Measurements from ENCODE around the gene SMAD7.
A peak's percentile ranks its signal among the peaks of the same experiment; 100 is the strongest.

Gene SMAD7, protein sequence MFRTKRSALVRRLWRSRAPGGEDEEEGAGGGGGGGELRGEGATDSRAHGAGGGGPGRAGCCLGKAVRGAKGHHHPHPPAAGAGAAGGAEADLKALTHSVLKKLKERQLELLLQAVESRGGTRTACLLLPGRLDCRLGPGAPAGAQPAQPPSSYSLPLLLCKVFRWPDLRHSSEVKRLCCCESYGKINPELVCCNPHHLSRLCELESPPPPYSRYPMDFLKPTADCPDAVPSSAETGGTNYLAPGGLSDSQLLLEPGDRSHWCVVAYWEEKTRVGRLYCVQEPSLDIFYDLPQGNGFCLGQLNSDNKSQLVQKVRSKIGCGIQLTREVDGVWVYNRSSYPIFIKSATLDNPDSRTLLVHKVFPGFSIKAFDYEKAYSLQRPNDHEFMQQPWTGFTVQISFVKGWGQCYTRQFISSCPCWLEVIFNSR

DNA sequence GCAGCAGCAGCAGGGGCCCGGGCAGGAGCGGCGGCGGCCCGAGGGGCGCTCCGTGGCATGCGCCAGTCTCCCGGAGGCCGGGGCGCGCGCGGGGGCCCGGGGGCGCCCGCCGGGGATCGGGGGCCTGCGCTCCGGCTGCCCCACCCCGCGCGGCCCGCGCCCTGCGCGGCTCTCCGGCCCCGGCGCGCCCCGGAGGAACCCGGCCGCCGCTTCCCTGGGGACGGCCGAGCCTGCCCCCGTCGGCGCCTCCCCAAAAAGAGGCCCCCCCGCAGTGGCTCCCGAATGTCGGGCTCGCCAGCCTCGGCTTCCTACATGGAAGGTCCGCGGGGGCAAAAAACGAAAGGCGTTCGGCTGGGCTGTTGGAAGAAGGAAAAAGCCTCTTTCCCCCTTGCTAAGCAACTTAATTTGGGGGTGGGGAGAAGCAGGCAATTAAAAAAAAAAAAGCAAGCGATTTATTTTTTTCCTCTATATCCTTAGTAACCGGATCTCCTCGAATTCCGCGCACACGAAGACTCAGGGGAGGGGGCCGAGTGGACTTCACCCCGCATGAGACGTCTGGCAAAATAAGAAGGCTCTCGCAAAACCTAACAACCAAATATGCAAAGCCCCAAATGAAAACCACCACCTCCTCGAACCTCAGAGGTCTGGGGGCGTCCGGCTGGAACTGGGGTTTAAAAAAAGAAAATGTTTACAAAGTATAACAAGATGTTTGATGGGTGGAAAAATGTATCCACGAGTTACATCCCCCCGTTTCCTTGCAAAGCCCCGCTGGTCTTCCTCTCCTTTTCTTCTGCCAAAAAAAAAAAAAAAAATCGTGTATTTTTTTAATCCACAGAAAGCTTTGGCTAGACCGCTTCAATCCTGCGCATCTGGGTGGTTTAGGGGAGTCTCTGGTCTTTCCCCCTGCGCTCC is at the start of gene SMAD7:
SMAD7 (minus strand) TSS at position 430 of the 912 bp plus-strand sequence. CDS start 541 bp downstream, outside the sequence.
- DNase-seq (ENCODE audit: low spot score) (no peak), FAIRE-seq (no peak)

DNA sequence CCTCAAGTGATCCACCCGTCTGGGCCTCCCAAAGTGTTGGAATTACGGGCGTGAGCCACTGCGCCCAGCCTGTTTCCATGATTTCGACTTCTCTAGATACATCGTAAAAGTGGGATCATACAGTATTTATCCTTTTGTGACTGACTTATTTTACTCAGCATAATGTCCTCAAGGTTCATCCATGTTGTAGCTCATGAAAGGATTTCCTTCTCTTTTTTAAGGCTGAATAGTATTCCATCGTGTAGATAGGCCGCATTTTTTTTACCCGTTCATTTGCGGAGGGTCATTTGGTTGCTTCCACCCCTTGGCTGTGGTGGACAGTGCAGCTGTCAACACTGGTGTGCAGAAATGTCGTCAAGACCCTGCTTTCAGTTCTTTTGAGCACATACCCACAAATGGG is 48.8 kb upstream of the SMAD7 start:
- DNase-seq (ENCODE audit: low spot score) (no peak), FAIRE-seq (no peak)

DNA sequence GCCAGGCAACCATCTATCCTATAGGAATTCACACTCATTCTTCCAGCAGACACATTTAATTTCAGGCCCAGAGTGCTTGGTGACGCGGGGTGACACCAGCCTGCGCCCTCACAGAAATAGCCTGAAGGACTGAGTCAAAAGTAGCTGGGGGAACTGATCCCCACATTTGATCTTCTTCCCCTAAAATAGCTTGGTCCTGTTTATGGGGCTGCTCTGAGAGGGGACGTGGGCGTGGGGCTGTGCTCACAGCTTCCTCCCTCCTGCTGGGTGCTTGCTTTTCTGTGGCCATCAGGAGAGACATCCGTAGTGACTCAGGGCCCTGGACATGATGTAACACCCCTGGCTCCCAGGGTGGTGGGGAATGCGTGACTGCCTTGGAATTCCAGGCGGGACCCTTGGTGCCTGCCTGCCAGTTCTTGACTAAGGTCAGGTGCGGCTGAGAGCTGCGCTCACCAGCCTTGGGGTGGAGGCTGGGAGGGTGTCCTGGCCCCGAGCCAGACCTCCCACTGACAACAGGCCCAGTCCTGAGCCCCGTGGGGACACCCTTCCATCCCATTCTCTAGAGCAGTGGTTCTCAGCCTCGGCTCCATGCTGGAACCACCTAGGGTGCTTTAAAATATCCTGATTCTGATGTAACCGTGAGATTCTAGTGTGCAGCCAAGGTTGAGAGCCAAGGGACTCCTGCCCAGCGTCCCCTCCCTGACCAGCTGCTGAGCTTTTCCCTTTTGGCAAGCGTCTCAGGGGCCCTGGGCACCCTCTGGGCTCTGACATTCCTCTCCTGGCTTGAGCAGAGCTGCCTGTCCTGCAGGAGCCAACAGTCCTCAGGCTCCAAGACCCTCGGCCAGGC is 47.4 kb upstream of the SMAD7 start:
- DNase-seq (ENCODE audit: low spot score) (peak; percentile 99), FAIRE-seq (peak; percentile 92)

DNA sequence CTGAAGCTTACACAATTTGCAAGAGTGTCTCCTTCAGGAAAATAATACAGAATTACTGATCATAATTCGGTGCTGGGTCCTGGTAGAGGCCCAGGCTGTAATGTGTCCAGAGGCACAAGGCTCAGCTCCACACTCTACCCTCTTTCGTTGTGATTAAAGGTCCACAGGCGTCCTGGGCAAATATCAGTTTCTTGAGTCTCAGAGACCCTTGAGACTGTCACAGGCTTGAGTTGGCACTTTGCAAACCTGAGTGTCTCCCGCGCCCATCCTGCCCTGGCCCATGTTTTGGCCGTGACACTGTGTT is 46.9 kb upstream of the SMAD7 start:
- FAIRE-seq, result no peak
- peak; percentile 93 for DNase-seq (ENCODE audit: low spot score)

DNA sequence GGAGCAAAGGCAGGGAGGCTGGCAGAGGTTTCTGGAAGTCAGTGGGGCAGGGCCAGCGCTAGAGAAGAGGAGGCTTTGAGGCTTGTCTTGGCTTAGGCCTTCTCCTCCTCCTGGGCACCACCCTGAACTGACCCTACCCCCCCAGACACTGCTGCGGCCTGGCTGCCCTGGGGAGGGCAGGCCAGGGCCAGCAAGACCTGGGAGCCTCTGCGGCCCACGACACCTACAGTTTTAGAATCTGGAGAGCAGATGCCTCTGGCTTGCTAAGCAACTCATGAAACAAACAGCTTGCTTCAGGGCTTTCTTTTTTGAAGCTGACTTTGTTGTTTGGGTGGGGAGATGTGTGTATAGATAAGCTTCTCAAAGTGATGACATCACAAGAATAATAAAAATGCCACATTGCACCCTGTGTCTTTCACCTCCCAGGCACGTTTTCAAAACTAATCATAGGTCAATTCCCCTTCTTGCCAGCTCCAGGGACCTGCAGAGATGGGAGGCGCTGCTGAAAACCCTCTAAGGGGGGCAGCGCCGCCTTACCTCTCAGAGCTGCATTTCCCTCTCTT is 46.2 kb upstream of the SMAD7 start:
- DNase-seq (ENCODE audit: low spot score), result peak; percentile 92
- no peak for FAIRE-seq

DNA sequence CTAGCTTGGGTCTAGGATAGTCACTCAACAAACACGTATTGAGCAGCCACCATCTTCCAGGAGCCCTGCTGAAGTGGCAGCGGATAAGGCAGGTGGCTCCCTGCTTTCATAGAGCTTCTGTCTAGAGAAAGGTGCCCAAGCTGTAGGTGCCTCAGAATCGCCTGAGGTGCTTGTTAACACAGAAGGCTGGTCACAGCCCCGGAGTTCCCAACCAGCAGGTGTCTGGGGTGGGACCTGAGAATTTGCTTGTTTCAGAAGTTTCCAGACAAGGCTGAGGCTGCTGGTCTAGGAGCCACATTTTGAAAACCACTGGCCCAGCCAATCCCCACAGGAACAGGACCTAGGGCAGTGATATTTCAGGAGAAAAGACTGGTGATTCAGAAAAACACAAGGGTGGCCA is 45.3 kb upstream of the SMAD7 start:
- DNase-seq (ENCODE audit: low spot score), result no peak
- FAIRE-seq, result no peak

DNA sequence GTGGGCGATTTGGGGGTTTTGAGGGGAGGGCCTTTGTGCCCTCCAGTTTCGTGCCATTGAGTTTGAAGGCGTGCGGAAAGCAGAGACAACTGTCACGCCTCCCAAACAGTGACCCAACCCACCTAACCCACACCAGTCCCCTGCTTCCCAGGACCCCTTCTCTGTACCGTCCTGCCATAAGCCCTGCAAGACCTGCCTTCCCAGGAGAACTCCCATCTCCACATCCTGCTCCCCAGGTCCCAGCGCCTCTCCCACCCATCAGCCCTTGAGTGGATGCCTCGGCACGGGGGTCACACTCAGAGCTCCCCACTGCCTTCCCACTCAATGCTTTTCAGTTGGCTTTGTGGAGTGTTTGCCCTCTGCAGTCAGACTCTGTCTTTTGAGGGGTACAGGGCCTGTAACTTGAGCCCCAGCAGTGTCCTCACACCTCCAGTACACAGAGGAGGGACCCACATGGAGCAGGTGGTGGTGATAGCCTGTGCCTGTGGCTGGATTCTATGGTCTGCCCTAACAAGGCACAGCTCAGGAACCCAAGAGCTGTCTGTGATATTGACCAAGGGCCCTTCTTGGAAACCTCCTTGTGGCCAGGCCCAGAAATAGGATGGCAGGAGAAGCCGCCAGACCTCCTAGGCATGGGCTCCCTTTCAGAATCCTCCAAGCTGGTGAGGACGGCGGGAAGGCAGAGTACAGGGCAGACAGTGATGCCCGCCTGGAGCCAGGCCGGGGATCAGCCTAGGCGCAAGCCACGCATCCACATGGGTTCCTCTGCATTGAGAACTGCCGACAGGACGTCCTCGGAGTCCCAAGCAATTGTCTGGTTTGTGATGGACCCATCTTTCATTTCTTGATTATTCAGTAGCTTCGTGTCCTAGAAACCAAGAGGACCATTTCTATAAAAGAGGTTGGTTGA is 44.4 kb upstream of the SMAD7 start:
- DNase-seq (ENCODE audit: low spot score), result no peak
- no peak for FAIRE-seq

DNA sequence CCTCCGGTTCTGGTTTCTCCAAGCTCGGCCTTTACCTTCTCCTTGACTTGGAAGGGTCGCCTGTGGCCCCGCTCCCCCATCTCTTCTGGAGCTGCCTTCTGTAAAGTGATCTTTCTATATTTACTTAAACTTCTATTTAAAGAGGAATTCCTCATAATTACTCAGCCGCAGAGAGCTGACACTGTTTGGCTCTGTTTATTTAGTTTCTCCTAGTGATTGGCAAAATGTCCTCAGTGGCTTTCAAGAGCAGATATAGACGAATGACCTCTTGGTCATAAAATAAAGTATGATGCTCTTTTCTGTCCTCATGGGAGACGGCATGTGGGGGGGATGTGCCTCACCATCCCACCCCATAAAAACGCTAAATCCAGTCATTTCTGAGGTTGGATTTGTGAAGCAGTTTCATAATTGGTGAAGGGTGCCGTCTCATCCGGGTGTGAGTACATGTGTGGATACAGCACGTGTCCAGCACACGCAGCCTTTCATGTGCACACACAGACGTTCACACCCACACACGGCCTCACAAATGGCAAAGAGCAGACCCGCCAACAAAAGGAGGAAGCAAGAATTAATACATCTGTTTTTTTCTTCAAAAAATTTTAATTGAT is 43.4 kb upstream of the SMAD7 start:
- DNase-seq (ENCODE audit: low spot score) (peak; percentile 88), FAIRE-seq (peak; percentile 65)

DNA sequence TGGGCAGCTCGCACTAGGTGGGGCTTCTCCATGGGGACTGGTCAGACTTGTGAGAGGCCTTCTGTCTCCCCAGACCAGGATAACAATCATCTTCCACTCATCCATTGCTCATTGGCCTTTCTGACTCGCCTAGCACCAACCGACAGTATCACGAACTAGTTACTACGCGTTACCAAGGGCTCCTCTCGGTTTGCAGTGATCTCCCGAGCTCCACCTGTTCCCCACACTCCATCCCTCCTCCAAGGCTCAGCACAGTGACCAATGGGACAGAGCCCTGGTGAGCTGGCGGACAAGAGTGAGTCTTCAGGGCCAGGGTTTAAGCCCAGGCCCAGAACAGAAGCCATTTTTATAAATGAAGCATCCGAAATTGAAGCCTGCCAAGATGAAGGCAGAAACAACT is 42.8 kb upstream of the SMAD7 start:
- DNase-seq (ENCODE audit: low spot score), result peak; percentile 71
- FAIRE-seq, result no peak

DNA sequence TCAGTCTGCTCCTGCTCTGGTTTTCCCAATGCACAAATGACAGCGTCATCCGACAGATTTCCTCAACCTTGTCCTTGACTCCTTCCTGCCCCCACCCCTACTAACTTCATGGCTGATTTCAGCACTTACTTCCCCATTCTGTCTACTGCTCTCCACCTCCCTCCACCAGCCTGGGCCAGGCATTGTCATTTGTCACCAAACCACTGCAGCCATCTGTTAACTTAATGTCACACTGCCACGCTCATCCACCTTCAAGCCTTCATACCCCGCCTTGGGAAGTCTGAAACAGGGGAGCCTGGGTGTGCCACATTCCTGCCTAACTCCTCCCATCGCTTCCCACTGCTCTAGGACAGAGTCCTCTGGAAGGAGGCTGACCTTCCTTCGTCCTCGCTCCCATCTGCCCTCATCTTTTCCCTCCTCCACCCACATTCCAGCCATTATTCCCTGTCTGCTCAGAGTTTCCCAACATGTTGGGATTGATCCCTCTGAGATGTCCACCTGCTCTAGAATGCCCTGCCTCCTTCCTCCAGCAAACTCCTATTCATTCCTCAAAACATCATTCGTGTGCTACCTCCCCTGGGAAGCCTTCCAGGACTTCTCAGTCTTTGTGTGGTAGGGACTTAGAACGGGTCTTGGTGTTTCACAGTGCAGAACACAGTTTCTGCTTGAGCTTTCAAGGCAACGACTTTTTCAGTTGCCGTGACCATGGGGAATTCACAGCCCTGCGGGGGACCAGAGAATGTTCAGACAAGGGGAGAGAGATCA is 42.2 kb upstream of the SMAD7 start:
- DNase-seq (ENCODE audit: low spot score) (no peak), FAIRE-seq (no peak)

DNA sequence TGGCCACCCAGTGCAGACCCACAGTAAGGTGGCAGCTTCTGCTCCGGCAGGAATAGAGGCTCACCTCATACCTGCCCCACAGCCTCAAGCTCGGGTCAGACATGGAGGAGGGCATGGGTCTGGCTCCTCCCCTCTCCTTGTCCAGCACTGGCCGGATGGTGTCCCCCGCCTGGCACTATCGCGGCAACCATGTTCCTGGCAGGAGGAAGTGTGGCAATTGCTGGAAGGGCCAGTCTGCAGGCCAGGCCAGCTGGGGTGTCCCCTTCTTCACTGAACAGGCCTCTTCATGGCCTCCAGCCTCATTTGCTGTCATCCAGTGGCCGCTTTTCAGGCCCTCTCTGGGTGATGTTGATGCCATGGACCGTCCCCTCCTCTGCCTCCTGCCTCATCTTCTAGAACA is 41.4 kb upstream of the SMAD7 start:
- no peak for FAIRE-seq

DNA sequence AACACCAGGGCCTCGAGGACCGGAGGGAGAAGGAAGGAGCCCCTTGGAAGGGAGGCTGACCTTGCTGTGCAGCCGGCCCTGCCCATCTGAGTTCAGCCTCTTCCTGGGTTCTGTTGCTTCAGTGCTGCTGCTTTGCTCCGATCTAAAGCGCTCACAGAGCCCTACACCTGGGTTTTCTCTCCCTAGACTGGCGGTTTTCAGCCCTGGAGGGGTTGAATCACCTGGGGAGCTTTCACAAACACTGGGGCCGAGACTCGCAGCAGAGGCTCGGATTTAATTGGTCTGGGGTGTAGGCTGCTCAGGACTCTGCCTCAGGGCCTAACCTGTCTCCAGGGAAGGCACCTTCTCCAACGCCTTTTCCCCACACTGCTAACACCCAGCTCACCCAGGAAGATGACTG is 40.9 kb upstream of the SMAD7 start:
- no peak for FAIRE-seq
- no peak for DNase-seq (ENCODE audit: low spot score)

More for the DNA sequence above, 41.4 kb upstream of the SMAD7 start:
- no peak for DNase-seq (ENCODE audit: low spot score)

DNA sequence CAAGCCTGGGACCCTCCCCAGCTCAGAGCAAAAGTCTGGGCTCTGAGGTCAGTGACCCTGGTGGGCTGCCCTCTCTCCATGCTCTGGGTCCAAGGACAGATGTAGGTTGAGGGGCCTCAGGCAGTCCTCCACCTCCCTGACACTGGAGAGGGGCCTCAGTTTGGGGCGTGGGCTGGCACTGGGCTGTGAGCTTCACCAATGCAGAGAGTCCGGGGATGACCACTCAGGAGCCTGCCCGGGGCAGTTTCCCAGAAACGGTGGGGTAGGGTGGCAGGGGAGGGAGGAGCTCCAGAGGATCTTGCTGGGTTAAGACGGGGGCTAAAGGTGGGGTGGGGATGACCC is 40.5 kb upstream of the SMAD7 start:
- FAIRE-seq (no peak), DNase-seq (ENCODE audit: low spot score) (no peak)

DNA sequence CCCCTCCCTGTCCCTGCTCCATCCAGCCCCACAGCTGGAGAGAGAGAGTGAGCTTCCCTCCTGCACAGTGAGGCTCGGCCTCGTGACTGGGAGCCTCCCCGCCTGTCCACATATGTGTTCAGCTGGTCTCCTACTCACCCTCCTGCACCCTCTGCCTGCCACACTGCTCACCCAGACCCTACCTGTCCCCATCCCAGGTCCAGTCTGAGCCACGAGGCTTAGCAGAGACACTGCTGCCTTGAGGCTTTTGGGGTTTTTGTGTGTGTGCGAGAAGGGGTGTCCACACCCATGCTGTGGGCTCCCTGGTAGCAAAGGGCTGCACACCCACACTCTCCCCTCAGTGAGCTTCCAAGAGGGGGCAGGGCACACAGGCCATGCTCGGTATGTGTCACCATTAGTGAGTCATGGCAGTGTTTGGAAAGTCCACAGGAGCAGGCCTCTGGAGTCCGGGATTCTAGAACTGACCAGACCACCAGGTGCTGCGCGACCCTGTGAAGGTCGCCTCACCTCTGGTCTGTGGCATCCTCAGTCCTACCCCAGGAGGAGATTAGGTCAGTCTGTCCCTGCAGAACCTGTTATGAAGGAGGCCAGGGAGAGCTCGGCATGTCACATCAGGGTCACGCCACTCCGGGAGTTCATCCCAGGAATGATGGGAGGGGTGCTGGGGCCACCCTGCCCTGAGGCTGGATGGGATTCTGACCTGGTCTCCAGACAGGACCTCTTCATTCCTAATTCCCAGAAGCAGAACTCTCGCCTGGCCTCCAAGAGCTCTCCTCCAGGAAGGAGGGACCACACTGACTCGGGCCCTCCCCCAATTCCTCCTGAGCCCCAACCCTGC is 39.9 kb upstream of the SMAD7 start:
- peak; percentile 35 for FAIRE-seq

DNA sequence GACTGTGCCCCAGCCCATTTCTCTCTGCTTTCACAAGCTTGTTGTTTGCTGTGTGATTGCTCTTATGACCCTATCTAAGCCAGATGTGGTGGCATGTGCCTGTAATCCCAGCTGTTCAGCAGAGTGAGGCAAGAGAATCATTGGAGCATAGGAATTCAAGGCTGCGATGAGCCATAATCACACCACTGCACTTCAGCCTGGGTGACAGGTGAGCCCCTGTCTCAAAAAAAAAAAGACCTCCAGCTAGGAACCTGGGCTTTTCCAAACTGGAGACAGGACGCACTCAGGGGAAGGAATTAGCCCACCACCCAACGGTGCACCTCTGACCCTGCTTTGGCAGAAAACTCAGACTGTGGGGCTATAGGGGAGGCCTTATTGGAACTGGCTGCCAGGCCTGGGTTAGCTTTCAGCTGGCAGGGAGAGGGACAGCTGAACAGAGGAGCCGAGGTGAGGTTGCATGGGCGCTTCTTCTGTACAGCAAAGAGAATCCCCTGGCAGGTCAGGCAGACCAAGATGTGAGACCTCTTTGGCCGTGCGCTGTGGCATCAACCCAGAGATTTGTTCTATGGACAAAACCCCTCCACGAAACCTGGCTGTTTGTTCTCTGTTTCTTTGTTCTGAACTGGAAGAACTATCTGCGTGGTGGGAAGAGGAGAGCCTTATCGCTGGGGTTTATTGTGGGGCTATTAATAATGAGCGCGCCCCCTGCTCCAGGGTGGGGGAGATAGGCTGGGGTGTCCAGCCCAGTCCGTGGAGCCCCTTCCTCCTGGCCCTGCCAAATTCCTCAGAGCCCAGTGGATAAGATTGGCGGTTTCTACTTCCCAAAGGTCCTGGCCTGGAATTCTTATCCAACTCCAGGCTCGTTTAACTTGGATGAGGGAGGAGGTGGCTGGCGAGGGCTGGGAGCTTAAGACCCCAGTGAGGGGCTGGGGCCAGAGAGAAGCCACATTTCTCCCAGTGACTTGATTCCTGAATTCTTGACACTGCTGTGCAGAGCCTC is 38.8 kb upstream of the SMAD7 start:
- no peak for FAIRE-seq
- DNase-seq (ENCODE audit: low spot score), result peak; percentile 26

More for the DNA sequence above, 39.9 kb upstream of the SMAD7 start:
- DNase-seq (ENCODE audit: low spot score), result peak; percentile 66

DNA sequence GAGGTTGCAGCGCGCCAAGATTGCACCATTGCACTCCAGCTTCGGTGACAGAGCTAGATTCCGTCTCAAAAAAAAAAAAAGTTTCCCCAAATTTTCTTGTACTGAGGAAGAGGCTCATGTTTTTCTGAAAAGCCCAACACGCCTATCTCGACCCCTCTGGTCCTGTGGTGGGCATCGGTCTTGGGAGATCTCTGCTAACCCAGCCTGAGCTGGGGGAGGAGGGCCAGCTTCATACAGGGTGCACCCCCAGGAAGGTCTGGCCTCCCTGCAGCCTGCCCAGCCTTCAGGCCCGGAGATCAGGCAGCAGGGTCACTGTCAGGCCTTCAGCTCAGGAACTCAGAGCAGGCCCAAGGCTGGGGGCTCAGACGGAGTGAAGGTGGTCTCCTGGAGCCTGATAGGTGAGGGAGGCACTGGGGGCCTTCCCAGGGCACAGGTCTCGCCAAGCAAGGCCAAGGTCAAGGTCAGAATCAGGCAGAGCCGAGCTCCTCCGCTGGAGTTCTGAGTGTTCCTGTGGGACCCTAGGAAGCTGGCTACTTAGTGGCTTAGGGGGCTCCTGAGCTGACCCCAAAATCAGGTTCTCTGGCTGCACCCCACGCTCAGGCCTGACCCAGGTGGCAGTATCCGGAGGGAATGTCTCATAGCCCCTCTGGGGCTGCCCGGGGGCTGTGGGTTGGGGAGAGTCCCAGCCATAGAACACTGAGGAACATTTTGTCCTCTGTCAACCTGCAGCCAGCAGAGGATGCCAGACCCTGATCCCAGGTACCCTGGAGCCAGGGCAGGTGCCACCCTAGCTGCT is 37.9 kb upstream of the SMAD7 start:
- no peak for FAIRE-seq

More for the DNA sequence above, 37.9 kb upstream of the SMAD7 start:
- no peak for DNase-seq (ENCODE audit: low spot score)

Data from RCC 7860 (cell line).